GM12874 (cell line): Measurements from ENCODE around the gene GABRB3.

Source experiments
- TF ChIP-seq, protein P1 (sequence below): IDR thresholded peaks from 2 replicates; pipeline ENCODE4 v1.5.1; 2011; ENCODE audit warnings: low read depth, mild to moderate bottlenecking, control low read depth, low read length, moderate library complexity; ENCODE audit not compliant: insufficient read depth

GABRB3 gene

DNA sequence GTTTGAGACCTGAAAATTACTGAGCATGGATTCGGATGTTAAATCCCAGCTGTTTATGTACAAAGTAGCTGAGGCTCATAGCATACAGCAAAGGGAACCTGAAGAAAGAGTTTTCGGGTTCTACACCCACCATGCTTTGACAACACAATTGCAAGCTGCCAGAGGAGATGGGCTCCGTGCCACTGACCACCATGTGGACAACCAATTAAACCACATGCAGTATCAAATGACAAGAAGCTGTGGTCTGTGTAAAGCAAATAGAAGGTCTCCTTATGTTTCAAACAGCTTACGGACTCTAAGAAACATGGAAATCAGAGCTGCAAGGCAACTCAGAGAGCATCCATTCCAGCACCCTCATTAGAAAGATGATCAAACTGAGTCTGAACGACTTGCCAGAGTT lies 12.9 kb downstream of the GABRB3 start:
- TF ChIP-seq, protein P1, sequence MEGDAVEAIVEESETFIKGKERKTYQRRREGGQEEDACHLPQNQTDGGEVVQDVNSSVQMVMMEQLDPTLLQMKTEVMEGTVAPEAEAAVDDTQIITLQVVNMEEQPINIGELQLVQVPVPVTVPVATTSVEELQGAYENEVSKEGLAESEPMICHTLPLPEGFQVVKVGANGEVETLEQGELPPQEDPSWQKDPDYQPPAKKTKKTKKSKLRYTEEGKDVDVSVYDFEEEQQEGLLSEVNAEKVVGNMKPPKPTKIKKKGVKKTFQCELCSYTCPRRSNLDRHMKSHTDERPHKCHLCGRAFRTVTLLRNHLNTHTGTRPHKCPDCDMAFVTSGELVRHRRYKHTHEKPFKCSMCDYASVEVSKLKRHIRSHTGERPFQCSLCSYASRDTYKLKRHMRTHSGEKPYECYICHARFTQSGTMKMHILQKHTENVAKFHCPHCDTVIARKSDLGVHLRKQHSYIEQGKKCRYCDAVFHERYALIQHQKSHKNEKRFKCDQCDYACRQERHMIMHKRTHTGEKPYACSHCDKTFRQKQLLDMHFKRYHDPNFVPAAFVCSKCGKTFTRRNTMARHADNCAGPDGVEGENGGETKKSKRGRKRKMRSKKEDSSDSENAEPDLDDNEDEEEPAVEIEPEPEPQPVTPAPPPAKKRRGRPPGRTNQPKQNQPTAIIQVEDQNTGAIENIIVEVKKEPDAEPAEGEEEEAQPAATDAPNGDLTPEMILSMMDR = no peak

DNA sequence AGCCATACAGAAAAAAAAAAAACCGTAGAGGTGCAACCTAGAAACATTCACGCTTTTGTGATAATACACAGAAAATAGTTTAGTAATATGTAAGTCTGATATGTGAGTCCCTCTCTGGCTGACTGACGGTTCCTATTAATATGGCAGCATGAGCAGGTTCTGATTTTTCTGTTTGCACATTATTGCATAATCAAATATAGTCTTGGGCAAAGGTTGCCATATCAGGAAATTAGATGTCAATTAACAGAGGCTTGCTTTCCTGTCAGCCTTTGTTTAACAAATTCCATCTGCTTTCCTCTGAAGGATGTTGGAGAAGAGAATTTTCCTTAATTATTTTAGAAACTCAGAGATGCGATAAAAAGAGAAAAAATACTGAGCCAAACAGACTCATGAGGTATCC lies 14.8 kb downstream of the GABRB3 start:
- TF ChIP-seq, protein P1 = no peak

DNA sequence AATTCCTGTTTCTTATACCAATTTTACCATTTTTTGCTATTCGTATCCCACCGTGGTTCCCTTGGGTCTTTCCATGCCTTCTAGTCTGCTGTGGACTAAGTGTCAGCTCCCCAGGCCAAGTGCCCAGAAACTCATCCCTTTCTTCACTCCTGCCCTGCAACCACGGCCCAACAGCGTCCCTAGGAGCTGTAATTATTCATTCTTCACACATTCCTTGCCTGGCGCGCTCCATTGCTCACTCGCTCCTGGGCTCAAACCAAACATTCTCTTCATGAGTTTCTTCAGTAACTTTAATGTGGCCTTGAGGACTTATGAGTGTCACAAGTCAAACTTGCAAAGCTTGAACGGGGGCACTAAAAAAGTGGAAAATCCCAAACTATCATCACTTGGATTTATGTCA lies 15.7 kb downstream of the GABRB3 start:
- TF ChIP-seq, protein P1 = no peak

DNA sequence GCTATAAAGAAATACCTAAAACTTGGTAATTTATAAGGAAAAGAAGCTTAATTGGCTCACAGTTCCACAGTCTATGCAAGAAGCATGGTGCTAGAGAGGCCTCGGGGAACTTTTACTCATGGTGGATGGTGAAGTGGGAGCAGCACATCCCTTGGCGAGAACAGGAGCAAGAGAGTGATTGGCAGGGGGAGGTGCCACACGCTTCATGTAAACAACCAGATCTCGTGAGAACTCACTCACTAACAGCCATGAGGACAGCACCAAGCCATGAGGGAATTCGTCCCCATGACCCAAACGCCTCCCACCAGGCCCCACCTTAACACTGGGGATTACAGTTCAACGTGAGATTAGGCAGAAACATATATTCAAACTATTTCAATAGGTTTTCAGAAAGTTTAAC lies 28.0 kb downstream of the GABRB3 start:
- TF ChIP-seq, protein P1 = no peak

DNA sequence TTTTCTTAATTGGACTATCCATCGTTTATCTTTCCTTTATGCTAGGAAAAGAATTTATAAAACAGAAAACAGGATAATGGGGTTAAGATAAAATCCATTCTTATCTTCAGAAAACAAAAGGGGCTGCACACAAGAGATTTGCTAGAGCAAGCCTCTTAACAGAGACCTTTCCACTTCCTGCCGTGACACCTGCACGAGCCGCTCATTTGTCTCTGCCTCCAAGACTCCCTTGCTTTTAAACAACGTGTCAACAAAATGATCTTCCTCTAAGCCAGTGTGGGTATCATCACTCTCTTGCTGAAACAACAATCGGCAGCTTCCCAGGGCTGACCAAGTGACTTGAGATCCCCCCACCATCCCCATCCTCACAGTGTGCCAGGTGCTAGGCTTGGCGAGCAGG lies 33.1 kb downstream of the GABRB3 start:
- TF ChIP-seq, protein P1 = no peak

DNA sequence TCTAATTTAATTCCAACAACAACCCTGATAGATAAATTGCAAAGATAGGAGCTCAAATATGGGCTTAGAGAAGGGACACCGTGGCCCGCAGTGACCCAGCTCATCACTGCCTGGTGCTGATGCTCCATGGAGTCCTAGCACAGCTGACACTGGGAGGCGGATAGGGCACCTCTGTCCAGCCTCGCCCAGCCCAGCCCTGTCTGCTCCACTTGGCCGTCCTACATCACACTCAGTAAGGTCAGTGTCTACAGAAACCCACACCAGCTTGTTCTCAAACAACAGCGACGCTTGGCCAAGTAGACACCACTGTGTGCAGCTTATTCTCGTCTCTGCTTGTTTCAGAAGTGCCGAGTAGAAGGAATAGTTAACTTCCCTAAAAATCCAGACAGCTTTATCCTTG lies 33.9 kb downstream of the GABRB3 start:
- TF ChIP-seq, protein P1 = no peak

DNA sequence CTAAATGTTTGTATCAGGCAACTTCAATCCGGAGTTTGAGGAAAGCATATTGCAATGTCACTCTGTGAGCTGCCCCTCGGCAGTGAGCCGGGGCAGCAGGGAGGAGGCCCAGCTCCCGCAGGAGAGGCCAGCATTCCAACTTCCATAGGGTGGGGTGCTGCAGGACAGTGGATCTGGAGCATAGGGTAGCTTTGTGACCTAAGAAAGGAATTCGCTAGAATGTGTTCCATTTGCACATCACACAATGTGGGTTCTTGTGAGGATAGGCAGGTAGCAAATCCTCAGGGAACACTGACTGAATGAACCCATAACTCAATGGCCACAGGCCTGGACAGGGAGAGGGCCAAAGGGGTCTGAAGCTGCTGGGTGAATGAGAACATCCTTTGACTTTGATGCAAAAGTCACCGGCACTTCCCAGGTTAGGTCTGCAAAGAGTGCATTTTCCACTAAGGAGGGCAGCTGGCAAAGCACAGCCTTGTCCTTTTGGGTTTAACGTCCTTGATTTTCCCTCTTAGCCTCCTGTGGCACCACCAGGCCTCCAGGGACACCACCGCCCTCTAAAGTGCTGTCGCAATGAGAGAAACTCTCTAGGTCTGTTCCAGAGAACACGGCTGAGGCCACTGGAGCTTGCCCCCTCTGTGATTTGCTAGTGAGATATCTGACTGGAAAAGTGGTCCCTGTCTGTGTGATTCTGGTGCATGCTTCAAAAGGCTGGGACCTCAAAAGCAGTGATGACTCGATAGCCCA lies 36.2 kb downstream of the GABRB3 start:
- TF ChIP-seq, protein P1 = no peak

DNA sequence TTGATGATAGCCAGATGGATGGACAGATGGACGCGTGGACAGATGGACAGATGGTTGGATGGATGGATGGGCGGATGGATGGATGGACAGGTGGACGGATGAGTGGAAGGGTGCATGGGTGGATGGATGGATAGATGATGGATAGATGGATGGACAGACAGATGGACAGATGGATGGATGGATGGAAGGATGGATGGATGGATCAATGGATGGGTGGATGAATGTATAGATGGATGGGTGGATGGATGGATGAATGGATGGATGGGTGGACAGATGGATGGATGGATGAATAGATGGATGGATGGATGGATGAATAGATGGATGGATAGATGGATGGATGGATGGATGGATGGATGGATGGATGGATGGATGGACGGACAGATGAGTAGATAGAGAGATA lies 40.9 kb downstream of the GABRB3 start:
- TF ChIP-seq, protein P1 = no peak
